GM20431 (cell line): ENCODE data around the gene NPB.

Experiments used
- in situ Hi-C: fragments of 300-500 bp; cut with MseI, MboI; formaldehyde crosslinking; loops from one replicate; pipeline ENCODE4 v1.15.0; 2020; ENCODE audit warnings: low sequenced_read_pairs; ENCODE audit not compliant: unreplicated experiment

NPB gene

GRCh38 chr17:81934850-81935708, 33.0 kb downstream of the NPB start:
- in situ Hi-C loops: no loop called here

GRCh38 chr17:81935709-81936084, 33.7 kb downstream of the NPB start:
- in situ Hi-C loops: no loop called here

- in situ Hi-C loops: no loop called here
Observed at GRCh38 chr17:81939218-81939617, 37.2 kb downstream of the NPB start.

- in situ Hi-C loops: no loop called here
Observed at GRCh38 chr17:81939881-81940385, 37.9 kb downstream of the NPB start.

- in situ Hi-C loops: no loop called here
Observed at GRCh38 chr17:81940538-81941483, 38.8 kb downstream of the NPB start.

GRCh38 chr17:81941484-81942166, 39.6 kb downstream of the NPB start:
- in situ Hi-C loops: no loop called here

- in situ Hi-C loops: no loop called here
Observed at GRCh38 chr17:81942167-81942553, 40.1 kb downstream of the NPB start.

- in situ Hi-C loops: no loop called here
Observed at GRCh38 chr17:81944858-81945257, 42.8 kb downstream of the NPB start.

- in situ Hi-C loops: no loop called here
Observed at GRCh38 chr17:81947189-81947588, 45.2 kb downstream of the NPB start, which contains the start of gene MYADML2. TSS of gene MYADML2 (minus strand) at chr17:81947233. CDS start at chr17:81941741, 5,492 bp downstream.

- in situ Hi-C loops: no loop called here
Observed at GRCh38 chr17:81948635-81949378, 46.8 kb downstream of the NPB start.

GRCh38 chr17:81950501-81950900, 48.5 kb downstream of the NPB start:
- in situ Hi-C loops: no loop called here

GRCh38 chr17:81951785-81952684, 50.0 kb downstream of the NPB start:
- in situ Hi-C loops: no loop called here
